ENCODE results near the gene MAP7.
"Not testable (repeated sequence)": the region's sequence is repeated elsewhere in the genome, so short reads cannot be mapped to it uniquely, and the experiment has no call there.

- TF ChIP-seq EP300 (IDR thresholded peaks at IDR 0.05); CTCF (IDR thresholded peaks at IDR 0.05); TFCP2L1 (CRISPR knock-in tag; IDR thresholded peaks at IDR 0.05); NPAS2 (CRISPR knock-in tag; IDR thresholded peaks at IDR 0.05; ENCODE audit: borderline replicate concordance): not testable (repeated sequence)
Measured at GRCh38 chr6:136489689-136490033, 60.6 kb downstream of the MAP7 start.
